ENCODE results near the gene CLEC6A.
"Not testable (repeated sequence)": the region's sequence is repeated elsewhere in the genome, so short reads cannot be mapped to it uniquely, and the experiment has no call there.

Gene CLEC6A

GRCh38 chr12:8495671-8496070, 39.9 kb downstream of the CLEC6A start:
- DNase-seq (ENCODE audit: low read depth): not testable (repeated sequence)

- DNase-seq (ENCODE audit: low read depth): not testable (repeated sequence)
Measured at GRCh38 chr12:8496074-8496473, 40.3 kb downstream of the CLEC6A start.

- no peak for DNase-seq (ENCODE audit: low read depth)
Measured at GRCh38 chr12:8499616-8500015, 43.9 kb downstream of the CLEC6A start.

- no peak for DNase-seq (ENCODE audit: low read depth)
Measured at GRCh38 chr12:8501720-8502119, 46.0 kb downstream of the CLEC6A start.

- DNase-seq (ENCODE audit: low read depth): no peak
Measured at GRCh38 chr12:8504351-8504750, 48.6 kb downstream of the CLEC6A start.

GRCh38 chr12:8507596-8507995, 51.8 kb downstream of the CLEC6A start:
- DNase-seq (ENCODE audit: low read depth): no peak

- DNase-seq (ENCODE audit: low read depth): no peak
Measured at GRCh38 chr12:8508223-8508622, 52.5 kb downstream of the CLEC6A start.

- no peak for DNase-seq (ENCODE audit: low read depth)
Measured at GRCh38 chr12:8508910-8509841, 53.4 kb downstream of the CLEC6A start.

- DNase-seq (ENCODE audit: low read depth): no peak
Measured at GRCh38 chr12:8513256-8513655, 57.5 kb downstream of the CLEC6A start, which contains the start of gene CLEC4D. Gene CLEC4D (plus strand): TSS chr12:8513503. CDS start chr12:8513733, 230 bp downstream.

- no peak for DNase-seq (ENCODE audit: low read depth)
Measured at GRCh38 chr12:8517971-8518370, 62.2 kb downstream of the CLEC6A start.

- DNase-seq (ENCODE audit: low read depth): no peak
Measured at GRCh38 chr12:8519171-8519570, 63.4 kb downstream of the CLEC6A start.

GRCh38 chr12:8527250-8528130, 71.7 kb downstream of the CLEC6A start:
- no peak for DNase-seq (ENCODE audit: low read depth)

Measured in HS-5 (cell line).